GM19463 (cell line): ENCODE measurements around the gene NMUR1.

ENCODE experiments used
- ATAC-seq: cut with Tn5 transposase; IDR thresholded peaks from one replicate; pipeline ENCODE4 v1.9.1; 2021; ENCODE audit warnings: mild to moderate bottlenecking, moderate library complexity; ENCODE audit not compliant: unreplicated experiment

Gene NMUR1

DNA sequence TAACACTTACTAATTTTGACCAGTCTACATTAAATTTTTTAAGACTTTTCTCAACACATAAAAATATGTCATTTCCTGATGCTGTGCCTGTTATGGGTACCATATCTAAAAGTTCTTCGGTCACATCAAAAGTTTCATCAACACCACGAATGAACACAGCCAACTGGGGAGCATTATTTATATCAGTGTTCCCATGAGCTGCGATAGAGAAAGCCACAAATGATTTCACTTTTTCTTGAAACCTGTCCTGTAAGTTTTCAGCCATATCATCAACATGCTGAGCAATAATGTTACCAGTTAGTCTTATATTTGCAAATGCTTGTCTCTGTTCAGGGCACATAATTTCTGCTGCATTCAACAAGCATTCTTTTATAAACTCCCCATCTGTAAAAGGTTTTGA is 35.6 kb downstream of the NMUR1 start:
- ATAC-seq = no peak

DNA sequence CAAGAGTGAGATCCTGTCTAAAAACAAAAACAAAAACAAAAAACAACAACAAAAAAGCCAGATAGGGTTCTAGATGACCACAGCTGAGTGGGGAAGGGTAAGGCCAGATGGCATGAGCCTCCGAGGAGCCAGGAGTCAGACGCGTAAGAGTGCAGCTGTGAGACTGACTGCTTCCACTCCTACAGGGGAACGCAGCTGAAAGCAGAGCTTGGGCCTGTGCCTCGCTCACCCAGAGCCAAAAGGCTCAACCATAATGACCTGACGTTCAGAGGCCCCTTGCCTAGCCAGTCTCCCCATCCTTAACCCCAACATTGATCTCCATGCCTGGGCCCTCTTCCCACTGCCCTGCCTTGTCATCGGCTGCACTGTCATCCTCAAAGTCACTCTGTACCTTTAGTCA is 39.4 kb downstream of the NMUR1 start:
- ATAC-seq = no peak

- no peak for ATAC-seq
These were observed 40.3 kb downstream of the NMUR1 start for GRCh38 chr2:231489990-231490389.

DNA sequence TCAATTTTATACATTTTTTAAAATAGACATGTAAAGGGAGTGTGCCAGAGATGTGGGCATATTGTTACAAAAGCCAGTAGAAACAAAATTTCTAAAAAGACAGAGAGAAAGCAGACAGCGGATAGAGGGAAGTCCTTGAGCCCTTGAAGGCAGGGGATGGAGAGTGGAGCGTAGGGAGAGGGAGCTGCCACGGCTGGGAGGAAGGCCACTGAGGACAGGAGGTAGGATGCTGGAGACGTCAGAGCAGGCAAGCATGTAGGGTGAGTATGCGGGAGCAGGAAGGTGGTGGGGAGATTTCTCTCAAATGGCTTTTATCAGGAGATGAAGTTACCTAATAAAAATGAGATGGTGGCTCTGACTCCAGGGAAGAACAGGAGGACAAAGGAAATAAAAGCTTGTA is 41.9 kb downstream of the NMUR1 start:
- no peak for ATAC-seq

DNA sequence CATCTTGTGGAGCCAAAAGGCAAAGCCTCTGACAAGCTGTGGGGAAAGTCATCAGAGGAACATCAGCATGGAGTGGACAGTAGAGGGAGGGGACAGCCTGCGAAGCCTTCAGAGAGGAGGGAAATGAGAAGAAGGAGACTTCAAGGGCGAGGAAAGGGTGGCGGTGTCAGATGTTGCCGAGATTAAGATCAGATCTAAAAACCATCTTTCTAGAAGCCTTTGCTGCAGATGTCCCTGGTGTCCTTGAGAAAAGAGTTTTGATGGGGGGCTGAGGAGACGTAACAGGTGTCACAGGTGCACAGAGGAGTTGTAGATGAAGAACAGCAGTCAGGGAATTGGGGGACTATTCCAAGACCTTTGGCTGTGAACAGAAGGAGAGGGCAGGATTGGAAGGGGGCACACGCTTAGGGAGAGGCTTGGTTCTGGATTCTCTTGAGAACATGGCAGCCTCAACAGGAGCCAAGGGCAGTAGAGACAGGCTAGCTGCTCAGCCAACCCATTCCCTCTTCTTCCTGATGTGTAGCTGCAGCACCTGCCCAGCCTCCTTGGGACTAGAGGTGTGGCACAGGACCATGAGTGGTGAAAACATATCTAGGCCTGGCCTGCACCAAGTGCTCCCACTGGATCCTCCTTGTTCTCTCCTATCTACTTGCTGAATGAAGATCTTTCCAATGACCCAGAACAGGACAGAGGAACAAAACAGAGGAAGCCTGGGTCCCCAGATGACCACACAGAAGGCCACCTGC is 43.2 kb downstream of the NMUR1 start:
- no peak for ATAC-seq

DNA sequence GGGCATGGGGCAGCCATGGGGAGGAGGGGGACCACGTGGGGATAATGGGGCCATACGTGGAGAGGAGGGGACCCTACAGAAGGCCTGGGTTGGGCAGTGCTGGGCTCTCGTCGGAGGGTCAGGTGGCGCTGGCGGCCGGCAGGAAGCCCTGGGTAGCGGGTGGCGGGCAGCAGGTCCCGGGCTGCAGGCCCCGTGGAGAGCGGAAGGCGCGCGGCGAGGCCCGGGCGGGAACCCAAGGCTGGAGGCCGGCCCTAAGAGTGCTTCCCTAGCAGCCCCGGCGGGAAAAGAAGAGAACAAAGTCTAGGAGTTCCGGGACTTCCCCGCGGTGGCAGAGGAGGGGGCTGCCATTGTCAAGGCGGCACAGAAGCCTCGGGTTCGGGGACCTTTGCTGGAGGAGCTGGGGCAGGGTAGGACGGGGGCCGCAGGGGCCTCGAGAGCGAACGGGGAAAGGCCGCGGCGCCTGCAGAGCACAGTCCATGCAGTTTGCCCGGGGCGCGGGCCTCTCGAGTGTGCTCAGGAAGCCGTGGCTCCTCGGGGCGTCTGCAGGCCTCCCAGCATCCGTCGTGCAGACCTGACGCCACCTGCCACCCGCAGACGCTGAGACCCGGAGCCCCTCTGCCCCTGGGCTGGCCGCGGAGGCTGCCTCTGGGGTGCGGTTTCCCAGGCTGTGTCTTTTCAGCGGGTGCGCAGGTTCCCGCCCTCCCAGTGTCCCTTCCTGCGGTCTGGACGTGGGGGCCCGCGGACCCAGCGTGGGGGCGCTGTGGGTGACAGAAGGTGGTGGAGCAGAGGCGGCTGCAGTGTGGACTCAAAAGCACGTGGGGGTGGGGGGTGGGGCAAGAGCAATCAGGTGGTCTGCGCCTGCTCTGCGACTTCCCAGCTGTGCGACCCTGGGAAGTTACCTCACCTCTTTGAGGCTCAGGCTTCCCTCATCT is 46.6 kb downstream of the NMUR1 start:
- ATAC-seq = no peak

DNA sequence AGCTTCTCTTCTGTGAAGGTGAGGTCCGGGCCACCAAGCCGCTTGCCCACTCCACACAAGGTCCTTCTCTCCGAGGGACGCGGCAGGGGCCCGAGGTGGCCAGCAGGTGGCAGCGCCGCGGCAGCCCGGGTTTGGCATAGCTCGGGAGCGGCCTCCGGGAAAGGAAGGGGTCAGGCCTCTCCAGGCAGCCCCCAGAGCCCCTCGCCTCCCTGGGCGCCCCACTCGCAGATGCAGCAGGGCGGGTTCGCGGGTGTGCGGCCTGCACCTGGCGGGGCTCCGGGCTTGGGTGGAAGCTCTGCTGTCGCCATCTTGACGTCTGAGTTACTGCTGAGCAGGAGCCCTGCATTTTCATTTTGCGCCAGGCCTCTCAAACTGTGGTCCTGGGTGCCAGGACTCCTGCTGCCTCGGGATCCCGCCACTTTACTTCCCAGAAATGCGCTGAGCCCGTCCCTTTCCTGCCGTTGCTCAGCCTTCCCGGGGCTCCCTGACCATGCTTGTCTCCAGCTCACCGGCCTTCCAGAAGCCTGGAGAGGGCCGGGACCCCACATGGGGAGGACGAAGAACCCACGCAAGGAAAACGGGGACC is 47.3 kb downstream of the NMUR1 start:
- ATAC-seq = peak; percentile 81

DNA sequence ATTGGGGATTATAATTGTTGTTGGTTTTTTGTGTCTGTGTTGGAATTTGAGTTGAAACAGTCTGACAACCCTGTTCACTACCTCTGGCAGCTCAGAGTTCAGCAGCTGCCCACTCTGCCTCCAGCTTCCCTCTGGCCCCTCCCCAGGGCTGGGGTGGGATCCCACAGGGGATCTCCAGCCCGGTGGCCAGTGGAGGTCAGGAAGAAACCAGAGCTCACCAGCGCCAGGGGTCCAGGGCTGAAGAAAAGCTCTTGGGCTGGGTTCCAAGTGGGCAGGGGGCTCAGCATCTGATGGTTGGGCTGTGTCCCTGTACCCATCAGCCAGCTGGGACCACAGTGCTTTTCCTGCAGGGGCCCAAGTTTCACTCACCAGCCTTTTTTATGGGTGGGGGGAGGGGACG is 49.5 kb downstream of the NMUR1 start:
- ATAC-seq = no peak

DNA sequence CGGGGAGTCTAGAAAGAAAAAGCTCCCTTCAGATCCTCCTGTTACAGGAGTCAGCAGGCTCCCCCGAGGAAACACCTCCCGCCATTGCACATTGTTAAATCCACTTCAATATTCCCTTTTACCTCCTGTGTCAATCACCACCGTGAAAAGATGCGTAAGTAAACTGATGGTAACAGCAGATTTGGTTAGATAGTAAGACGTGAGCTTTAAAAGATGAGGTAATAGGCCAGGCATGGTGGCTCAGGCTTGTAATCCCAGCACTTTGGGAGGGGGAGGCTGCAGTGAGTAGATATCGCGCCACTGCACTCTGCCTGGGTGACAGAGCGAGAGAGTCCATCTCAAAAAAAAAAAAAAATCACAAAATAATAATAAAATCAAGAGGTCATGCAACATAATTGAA is 50.8 kb downstream of the NMUR1 start:
- no peak for ATAC-seq

- no peak for ATAC-seq
These were observed 53.3 kb downstream of the NMUR1 start for GRCh38 chr2:231476920-231477319.

GRCh38 chr2:231475965-231476364 is 54.3 kb downstream of the NMUR1 start:
- no peak for ATAC-seq
